Non-pigmented ciliary epithelial cell (primary cell): ENCODE measurements around the gene ART1.

Source experiments
- DNase-seq: peaks from one replicate; pipeline ENCODE4 v3.0.0-alpha.2; 2010; ENCODE audit warnings: low read depth

ART1 gene

DNA sequence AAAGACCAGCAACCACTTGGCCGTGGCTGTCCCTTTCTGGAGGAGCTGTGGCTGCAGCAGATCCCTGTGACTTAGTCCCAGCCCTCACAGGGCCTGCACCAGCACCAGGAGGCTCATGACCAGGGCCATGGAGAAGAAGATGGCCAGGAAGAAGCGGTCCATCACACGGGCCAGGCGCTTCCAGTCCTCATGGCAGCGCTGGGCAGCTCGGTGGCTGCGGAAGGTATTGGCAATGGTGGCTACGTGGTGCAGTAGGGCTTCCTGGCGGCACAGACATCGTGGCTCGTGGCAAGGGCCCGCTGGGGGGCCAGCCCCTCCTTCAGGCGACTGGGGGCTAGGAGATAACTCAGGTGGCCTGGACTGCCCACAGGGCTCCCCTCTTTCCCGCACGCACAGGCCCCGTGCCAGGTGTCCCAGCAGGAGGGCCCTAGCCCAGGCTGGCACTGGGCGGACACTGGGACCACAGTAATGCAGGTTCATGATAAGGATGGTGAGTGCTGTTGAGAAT lies 21.1 kb downstream of the ART1 start:
- no peak for DNase-seq

DNA sequence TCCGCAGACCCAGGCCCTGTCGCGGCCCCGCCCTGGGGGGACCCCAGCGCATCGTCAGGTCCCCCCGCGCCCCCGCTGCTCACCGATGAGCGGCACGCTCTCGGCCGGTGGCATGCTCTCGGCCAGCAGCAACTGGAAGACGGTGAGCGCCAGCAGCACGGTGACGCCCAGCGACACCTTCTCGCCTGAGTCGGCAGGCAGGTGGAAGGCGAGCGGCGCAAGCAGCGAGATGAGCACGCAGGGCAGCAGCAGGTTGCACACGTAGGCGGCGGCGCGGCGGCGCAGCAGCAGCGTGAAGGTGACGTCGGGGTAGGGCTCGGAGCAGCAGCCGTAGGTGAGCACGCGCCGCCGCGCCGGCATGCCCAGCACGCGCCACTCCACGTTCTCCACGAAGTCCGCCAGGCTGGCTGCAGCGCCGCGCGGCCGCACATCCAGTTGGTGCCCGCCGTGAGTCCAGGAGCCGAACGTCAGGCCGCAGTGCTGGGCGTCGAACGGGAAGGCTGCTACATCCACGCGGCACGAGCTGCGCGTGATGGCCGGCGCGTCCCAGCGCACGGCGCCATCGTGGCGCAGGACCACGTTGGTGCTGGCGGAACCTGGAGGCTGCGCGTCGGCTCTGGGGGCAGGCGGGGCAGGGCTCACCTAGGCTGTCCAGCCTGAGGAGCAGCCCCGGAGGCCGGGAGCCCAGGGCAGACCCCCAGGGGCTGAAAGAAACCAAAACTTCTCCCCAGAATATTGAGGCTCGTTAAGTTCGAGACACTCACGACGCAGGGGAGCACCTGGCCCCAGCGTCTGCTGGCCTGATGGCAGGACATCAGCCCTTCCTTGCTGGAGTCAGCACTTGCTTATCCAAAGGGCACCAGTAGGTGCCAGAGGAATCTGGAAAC lies 22.5 kb downstream of the ART1 start:
- no peak for DNase-seq

DNA sequence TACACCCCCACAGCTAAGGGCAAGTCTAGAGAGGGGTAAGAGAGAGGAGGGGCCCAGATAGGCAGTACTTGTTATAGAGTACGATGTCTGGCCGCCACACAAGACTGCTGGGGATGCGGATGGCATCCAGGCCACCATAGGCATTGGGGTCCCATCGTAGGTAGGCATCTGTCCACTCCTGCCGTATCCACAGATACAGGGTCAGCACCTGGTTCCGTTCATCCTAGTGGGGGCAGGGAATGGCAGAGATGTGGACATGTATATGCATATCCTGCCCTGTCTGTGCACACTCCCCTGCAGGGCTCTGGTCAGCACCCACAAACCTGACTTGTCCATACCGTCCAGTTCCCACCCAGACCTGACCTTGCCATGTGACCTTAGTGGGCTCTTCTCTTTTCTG lies 24.2 kb downstream of the ART1 start:
- DNase-seq = no peak

DNA sequence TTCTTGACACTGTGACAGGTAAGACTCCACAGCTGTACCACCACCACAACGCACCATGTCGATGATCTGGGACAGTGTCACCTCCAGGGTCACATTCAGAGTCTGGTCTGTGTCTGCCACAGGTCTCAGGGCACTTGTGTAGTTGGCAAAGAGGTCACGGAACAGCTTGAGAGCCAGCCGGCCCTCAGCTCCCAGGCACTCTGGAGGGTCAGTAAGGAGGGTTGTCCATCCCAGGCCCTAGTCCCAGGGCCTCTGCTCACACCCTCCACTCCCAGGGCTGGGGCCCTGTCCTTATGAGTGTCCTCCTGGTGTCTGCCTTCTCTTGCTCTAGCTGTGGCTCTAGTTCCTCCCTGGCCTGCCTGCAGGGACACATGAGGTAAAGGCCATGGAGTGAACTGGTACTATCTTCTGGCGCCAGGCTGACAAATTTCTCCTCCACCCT lies 24.8 kb downstream of the ART1 start:
- no peak for DNase-seq

DNA sequence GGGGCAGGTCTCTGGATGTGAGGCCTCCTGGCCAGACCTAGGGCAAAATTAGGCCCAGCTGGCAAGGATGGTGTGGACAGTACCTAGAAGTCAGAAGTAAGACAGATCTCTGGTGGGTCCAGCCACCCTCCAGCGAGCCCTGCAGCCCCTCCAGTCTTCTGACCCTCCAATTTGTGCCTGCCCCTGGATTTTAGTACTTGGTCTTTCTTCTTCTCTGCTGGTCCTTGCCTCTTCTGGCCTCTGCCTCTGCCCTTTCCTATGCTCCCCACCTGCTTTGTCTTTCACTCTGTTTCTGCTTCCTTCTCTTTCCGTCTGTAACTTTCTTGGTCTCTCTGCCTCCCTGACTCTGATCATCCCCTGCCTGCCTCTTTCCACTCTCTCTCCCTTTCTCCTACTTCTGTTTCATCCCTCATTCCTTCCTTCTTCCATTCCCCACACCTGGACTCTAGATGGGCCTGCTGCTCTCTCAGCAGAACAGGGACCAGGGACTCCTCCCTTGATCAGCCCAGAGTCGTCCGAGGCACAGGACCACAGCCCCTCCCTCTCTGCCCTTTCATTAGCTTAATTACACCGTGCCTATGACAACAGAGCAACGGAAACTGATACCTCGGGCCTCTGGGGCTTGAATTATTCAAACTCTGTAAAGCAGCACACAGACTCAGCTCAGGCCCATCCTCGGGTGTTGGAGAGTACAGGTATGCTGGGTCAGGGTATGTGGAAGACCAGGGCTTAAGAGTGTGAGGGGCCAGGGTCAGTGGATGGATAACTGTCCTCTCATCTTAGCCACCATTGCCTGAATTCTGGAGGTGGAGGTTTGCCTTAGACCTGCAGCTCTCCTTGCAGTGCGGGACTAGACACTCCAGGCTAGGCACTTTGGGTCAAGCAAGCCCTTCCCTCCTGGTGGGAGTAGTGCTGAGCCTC lies 26.7 kb downstream of the ART1 start, which contains the start of gene CHRNA10:
Gene CHRNA10, minus strand, starts transcription at position 51 of the 921 bp plus-strand sequence. CDS start 72 bp downstream, outside the sequence.
- DNase-seq = no peak

DNA sequence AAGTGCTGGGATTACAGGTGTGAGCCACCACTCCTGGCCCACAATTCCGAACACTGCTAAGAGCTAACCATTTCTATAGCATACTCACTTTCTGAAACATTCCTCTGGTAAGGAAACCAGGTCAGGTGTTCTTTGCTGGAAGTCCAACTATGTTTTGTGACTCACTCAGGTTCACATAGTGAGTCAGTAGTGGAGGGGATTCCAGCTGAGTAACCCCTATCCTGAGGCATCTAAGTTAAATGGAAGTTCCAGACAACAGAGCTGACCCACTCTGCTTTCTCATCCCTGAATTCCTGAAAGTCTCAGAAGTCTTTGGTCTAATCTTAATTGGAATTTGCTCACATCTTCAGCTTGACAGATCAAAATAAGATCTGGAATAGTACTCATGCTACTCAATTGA lies 29.3 kb downstream of the ART1 start:
- DNase-seq = peak; percentile 75

DNA sequence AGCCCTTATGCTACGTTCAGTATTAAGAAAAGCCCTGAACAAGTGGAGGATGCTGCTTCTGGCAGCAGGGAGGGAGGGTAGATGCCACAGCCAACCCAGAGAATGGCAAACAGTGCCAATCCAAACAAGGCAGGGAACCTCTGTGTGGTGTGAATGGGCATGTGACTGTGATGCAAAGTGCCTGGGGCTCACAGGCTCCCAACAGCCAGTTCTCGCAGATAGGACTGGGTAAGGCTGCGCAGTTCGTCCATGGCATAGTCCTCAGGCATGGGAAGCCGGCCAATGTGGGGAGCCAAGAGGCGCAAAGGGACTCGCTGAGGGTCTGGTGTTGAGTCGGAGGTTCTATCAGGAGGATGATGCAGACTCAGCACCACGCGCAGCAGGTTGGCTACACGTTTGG lies 31.0 kb downstream of the ART1 start:
- no peak for DNase-seq

DNA sequence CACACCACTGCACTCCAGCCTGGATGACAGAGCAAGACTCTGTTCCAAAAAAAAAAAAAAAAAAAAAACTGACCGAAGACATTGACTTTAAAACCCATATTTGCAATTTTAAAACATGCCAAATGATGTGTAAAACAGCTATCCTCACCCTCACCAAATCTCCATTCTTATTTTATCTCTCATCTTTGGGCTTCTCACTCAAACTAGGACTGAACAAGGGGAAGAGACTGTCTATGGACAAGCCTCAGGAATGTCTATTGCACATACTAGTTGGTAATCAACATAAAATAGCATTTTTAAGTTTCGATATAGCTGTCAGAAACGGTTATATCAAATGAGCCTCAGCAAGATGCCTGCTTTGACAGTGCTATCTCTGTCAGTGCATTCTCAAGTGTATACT lies 34.1 kb downstream of the ART1 start:
- DNase-seq = no peak

DNA sequence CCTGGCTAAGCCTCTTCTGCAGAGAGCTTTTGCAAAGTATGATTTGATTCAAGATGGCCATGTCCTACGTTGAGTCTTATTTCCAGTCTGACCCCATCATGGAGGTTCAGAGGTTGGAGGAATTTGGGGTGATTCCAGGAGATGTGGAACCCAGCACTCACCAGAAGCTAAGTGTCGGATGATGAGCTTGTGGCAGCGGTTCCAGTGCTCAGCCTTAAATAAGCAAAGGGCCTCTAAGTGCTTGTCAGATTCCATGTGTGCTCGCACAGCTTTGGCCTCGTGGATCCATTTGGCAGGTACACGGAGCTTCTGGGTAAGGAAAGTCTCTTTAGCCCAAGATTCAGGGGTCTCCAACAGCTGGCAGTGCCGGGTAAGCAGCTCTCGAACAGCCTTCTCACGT lies 38.1 kb downstream of the ART1 start:
- no peak for DNase-seq

DNA sequence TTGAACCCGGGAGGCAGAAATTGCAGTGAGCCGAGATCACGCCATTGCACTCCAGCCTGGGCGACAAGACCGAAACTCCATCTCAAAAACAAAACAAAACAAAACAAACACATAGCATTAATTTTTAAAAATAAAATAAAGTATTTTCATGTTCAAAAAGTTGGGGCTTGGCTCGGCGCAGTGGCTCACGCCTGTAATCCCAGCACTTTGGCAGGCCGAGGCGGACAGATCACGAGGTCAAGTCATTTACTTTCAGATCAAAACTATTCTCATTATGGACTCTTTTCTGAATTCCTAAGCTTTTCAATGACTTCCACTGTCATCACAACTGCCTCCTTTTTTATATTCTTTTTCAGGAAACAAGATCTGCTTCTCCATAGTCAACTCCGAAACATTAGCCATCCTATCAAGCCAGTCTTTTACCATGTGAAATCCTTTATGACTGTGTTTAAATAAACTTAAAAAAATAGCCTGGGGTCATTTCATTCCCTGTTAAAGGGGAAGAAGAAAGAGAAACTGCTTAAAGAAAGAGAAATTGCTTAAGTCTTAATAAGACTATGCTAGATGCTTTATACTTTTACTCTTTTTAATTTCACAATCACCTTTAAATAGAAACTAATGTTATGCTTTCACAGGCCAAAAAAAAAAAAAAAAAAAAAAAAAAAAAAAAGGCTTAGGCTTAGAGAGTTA lies 39.3 kb downstream of the ART1 start:
- no peak for DNase-seq

DNA sequence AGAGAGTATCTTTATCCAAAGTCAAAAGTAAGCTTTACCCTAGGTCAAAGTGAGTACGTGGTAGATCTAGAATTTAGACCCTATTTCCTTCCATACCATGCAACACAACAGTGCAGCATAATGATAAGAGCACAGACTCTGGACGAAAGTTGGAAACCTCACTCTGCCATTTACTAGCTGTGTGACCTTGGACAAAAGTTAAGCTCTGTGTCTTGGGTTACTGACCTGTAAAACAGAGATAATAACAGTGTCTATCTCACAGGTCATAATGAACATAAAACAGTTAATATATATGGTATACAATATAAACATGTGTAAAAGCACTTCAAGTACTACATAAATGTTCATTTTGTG lies 39.9 kb downstream of the ART1 start:
- DNase-seq = no peak

DNA sequence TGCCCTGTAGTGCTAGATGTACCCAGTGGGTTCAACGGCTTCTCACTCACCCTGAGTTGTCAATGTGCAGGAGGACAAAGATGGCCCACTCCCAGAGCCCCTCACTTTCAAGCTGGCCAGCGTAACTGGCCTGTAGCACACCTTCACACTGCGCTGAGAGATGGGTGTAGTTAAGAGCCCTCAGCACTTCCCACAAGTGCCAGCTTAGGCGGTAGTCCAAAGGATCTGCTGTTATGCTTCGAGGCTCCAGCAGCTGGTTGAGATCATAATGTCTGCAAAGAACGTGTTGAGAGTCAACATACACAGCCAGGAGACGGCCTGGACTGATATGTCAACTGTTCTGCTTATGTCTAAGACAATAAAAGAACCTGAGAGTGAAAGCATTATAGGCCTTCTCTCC lies 41.0 kb downstream of the ART1 start:
- no peak for DNase-seq

DNA sequence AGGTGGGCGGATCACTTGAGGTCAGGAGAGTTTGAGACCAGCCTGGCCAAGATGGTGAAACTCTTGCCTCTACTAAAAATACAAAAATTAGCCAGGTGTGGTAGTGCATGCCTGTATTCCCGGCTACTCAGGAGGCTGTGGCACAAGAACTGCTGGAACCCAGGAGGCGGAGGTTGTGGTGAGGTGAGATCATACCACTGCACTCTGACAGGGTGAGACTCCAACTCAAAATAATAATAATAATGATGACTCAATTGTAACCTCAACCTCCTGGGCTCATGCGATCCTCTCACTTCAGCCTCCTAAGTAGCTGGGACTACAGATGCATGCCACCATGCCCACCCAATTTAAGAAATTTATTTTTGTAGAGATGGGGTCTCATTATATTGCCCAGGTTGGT lies 41.8 kb downstream of the ART1 start:
- no peak for DNase-seq

DNA sequence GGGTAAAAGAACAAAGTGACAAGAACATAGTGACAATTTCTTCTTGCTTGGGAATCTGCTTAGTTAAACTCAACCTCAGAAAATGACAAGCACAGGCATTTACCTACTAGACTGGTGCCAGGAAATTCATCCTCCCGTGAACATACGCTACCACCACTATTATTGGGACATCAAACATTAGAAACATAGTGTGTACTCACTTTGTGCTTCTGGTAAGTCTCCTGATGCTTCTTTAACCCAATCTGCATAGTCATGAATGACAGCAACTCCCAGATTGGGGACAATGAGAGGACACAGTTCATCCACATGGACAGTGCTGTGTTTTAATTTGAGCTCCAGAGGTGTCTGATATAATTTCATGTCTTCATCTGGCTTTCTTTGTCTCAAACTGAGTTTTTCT lies 55.5 kb downstream of the ART1 start:
- no peak for DNase-seq

DNA sequence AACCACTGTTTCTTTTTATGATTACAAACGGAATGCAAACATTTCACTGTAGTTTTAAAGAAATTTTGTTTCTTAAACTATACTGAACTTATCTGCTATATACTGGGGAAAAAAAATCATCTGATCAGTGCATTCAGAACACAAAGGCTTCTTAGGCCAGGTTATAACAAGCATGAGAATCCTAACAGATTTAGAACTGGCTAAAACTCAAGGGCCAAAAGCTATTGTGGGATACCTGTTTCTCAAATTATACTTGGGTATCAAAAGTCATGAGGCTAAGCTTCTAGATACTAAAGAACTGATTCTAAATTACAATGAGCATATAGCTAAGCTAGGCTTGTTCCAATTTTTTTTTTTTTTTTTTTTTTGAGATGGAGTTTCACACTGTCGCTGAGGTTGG lies 56.0 kb downstream of the ART1 start:
- DNase-seq = no peak

DNA sequence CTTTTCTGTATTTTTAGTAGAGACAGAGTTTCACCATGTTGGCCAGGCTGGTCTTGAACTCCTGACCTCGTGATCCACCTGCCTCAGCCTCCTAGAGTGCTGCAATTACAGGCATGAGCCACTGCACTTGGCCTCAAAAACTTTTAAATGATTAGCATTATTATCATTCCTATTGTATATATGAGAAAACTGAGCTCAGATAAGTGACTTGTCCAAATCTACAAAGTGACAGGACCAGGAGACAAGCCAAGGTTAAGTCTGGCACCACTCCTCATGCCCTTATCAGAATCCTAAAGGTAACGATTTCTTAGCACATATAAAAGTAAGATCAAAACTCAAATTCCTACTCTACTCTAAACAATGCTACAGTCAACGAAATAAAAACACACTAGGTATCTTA lies 58.5 kb downstream of the ART1 start:
- DNase-seq = no peak

DNA sequence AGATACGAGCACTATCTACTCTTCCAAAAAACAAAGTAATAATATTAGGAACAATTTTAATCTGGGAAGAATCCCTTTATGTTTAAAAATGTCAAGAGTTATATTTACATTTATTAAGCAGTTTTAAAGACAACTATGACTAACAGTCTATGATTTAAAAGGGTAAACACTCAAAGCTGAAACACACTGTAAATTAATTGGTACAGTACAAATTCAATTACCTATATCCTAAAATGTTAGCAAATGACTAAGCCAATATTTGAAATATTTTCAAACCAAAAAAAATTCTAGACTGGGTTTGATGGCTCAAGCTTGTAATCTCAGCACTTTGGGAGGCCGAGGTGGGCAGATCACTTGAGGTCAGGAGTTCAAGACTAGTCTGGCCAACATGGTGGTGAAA lies 62.2 kb downstream of the ART1 start:
- no peak for DNase-seq

DNA sequence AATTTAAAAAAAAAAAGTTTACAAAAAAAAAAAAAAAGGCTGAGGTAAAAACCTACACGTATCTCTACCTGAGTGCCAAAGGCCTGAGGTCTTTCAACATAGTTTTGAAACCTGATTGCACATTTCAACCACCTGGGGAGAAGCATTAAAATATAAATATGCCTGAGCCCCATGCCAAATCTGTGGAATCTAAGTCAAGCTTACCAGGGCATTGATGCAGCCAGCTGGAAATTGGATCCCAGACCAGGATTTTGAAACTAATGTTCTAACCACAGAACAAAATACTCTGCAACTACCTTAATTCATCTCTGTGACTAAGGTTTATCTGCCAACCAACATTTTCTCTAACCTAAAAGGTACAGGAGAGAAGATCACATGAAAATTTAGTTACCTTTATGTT lies 65.0 kb downstream of the ART1 start:
- no peak for DNase-seq

DNA sequence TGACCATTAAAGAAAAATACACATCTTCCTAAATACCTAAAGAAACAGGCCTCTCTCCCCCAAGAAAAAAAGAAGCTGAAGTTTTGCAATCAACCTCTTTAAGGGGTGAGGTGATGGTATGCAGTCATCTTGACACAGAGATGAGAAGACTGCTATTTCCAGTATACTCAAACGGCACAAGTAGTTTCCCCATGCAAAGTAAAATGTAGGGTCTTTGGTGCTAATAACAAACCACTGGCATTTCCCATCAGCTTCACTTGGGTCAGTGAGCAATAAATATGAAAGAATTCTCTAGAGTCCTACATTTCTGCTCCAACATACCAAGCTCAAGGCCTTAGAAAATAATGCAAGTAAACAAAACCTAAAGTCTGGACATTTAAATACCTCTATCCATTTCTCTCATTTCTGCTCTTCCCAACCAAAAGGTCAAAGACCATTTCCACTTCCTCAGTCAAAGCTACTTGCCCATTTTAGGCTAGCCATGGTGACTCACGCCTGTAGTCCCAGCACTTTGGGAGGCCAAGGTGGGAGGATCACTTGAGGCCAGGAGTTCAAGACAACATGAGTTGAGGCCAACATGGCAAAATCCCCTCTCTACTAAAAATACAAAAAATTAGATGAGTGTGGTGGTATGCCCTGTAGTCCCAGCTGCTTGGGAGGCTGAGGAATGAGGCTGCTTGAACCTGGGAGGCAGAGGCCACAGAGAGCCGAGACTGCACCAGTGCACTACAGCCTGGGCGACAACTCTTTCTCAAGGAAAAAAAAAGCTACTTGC lies 65.7 kb downstream of the ART1 start:
- DNase-seq = no peak

DNA sequence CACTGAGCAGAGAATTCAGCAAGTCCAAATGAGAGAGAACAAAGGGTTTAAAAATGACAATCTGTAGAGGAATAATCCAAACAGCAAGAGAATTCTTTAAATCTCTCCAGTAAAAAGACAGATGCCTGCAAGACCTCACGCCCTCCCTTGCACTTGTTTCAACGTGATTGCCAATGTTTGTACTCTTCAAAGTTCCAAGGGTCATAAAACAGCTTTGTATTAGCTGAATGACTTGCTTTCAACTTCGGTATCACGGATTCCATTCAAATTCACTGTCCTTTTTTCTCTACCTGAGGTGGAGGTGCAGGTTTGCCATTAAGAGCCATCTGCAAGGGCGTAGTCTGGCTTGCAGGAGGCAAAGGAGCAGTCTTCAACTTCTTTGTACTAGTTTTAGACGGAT lies 67.3 kb downstream of the ART1 start:
- DNase-seq = no peak
